ENCODE measurements around the gene PRKAA2.

Gene PRKAA2

GRCh38 chr1:56655991-56656613 lies 11.0 kb downstream of the PRKAA2 start:
- no peak for DNase-seq

- DNase-seq: no peak
Observed at GRCh38 chr1:56658254-56658653, 13.1 kb downstream of the PRKAA2 start.

GRCh38 chr1:56660293-56660692 lies 15.2 kb downstream of the PRKAA2 start:
- no peak for DNase-seq

- no peak for DNase-seq
Observed at GRCh38 chr1:56663846-56664245, 18.7 kb downstream of the PRKAA2 start.

- DNase-seq: no peak
Observed at GRCh38 chr1:56665384-56665783, 20.3 kb downstream of the PRKAA2 start.

- DNase-seq: no peak
Observed at GRCh38 chr1:56666112-56666608, 21.0 kb downstream of the PRKAA2 start.

- DNase-seq: no peak
Observed at GRCh38 chr1:56670350-56670749, 25.2 kb downstream of the PRKAA2 start.

GRCh38 chr1:56671085-56671484 lies 26.0 kb downstream of the PRKAA2 start:
- no peak for DNase-seq

- no peak for DNase-seq
Observed at GRCh38 chr1:56671542-56671941, 26.4 kb downstream of the PRKAA2 start.

- no peak for DNase-seq
Observed at GRCh38 chr1:56672579-56672978, 27.5 kb downstream of the PRKAA2 start.

GRCh38 chr1:56675763-56676162 lies 30.6 kb downstream of the PRKAA2 start:
- DNase-seq: no peak

GRCh38 chr1:56676571-56677035 lies 31.5 kb downstream of the PRKAA2 start:
- no peak for DNase-seq

- no peak for DNase-seq
Observed at GRCh38 chr1:56683569-56683968, 38.5 kb downstream of the PRKAA2 start.

- no peak for DNase-seq
Observed at GRCh38 chr1:56686169-56686568, 41.1 kb downstream of the PRKAA2 start.

- no peak for DNase-seq
Observed at GRCh38 chr1:56688522-56689026, 43.5 kb downstream of the PRKAA2 start.

- no peak for DNase-seq
Observed at GRCh38 chr1:56696663-56697062, 51.5 kb downstream of the PRKAA2 start.

GRCh38 chr1:56703747-56704146 lies 58.6 kb downstream of the PRKAA2 start:
- DNase-seq: no peak

- no peak for DNase-seq
Observed at GRCh38 chr1:56707379-56707778, 62.3 kb downstream of the PRKAA2 start.

GRCh38 chr1:56709269-56709880 lies 64.3 kb downstream of the PRKAA2 start:
- DNase-seq: peak; percentile 34

- DNase-seq: no peak
Observed at GRCh38 chr1:56709995-56710394, 64.9 kb downstream of the PRKAA2 start.

GRCh38 chr1:56710646-56711045 lies 65.5 kb downstream of the PRKAA2 start:
- no peak for DNase-seq

- DNase-seq: no peak
Observed at GRCh38 chr1:56712150-56712549, 67.0 kb downstream of the PRKAA2 start.

GRCh38 chr1:56713112-56713511 lies 68.0 kb downstream of the PRKAA2 start:
- DNase-seq: no peak

GRCh38 chr1:56715156-56715555 lies 70.0 kb downstream of the PRKAA2 start:
- no peak for DNase-seq

- DNase-seq: no peak
Observed at GRCh38 chr1:56719171-56719570, 74.1 kb downstream of the PRKAA2 start.

Data from COR-L47 (cell line).